GM23248 (cell line): Measurements from ENCODE around the gene ZNF75A.

Source experiments
- EZH2 ChIP-seq: fragments of 200-600 bp; sonication (generic); IDR thresholded peaks from 2 replicates; pipeline ENCODE4 v1.6.1; 2018; ENCODE audit warnings: antibody characterized with exemption, mild to moderate bottlenecking; ENCODE audit not compliant: insufficient read depth, poor library complexity, severe bottlenecking
- EZH2phosphoT487 ChIP-seq: fragments of 200-600 bp; sonication (generic); IDR thresholded peaks from 2 replicates; pipeline ENCODE4 v1.6.1; 2018; ENCODE audit warnings: antibody characterized with exemption, moderate library complexity, mild to moderate bottlenecking, low read depth; ENCODE audit not compliant: insufficient read depth

- no peak for TF ChIP-seq EZH2phosphoT487
- TF ChIP-seq EZH2, result no peak
Measured at GRCh38 chr16:3274490-3274889, 30.8 kb upstream of the ZNF75A start.
